Activated naive CD4-positive, alpha-beta T cell treated with anti-CD3 and anti-CD28 coated beads, Interleukin-2, amount 10 ng/mL, durations not matched to agents 7 days and 5 days (primary cell): ENCODE results near the gene PKMYT1.
"Not testable (repeated sequence)": the region's sequence is repeated elsewhere in the genome, so short reads cannot be mapped to it uniquely, and the experiment has no call there.

ENCODE experiments used
- CTCF ChIA-PET: fragments of 350-600 bp; sonication (Branson Sonifier 250); formaldehyde crosslinking; loops from one replicate; lab custom pipeline; 2021; ENCODE audit warnings: antibody characterized with exemption; lab: Charles Lee
- DNase-seq: peaks from one replicate; pipeline ENCODE4 v3.0.0-alpha.2; 2020
- H3K27ac Mint-ChIP-seq: one replicate; pipeline ENCODE4 v1.8.0; 2021; ENCODE audit warnings: mild to moderate bottlenecking, moderate library complexity, mixed read lengths
- H3K27me3 Mint-ChIP-seq: one replicate; pipeline ENCODE4 v1.8.0; 2021; ENCODE audit warnings: mild to moderate bottlenecking, mixed read lengths
- H3K36me3 Mint-ChIP-seq: one replicate; pipeline ENCODE4 v1.8.0; 2021; ENCODE audit warnings: mixed read lengths
- H3K4me1 Mint-ChIP-seq: one replicate; pipeline ENCODE4 v1.8.0; 2021; ENCODE audit warnings: mixed read lengths
- H3K4me3 Mint-ChIP-seq: one replicate; pipeline ENCODE4 v1.8.0; 2021; ENCODE audit warnings: mild to moderate bottlenecking, moderate library complexity, mixed read lengths
- H3K9me3 Mint-ChIP-seq: one replicate; pipeline ENCODE4 v1.8.0; 2021; ENCODE audit warnings: mixed read lengths

The PKMYT1 gene

GRCh38 chr16:2949705-2950352 is 30.4 kb downstream of the PKMYT1 start:
- no peaks in the 10 kb centered on the region for H3K9me3 Mint-ChIP-seq
- H3K27ac Mint-ChIP-seq = no peak overlapping the region
- peaks cover 14% of the 10 kb centered on the region for H3K27me3 Mint-ChIP-seq
- CTCF ChIA-PET = no interaction called here
- no peak for DNase-seq
- H3K4me3 Mint-ChIP-seq = no peak overlapping the region
- H3K4me1 Mint-ChIP-seq = no peaks in the 10 kb centered on the region
- peaks cover 6% of the 10 kb centered on the region for H3K36me3 Mint-ChIP-seq

- Mint-ChIP-seq H3K4me3 (no peak overlapping the region), H3K27me3 (peaks cover 8% of the 10 kb centered on the region), H3K4me1 (no peaks in the 10 kb centered on the region), H3K36me3 (peaks cover 6% of the 10 kb centered on the region), H3K9me3 (no peaks in the 10 kb centered on the region), H3K27ac (no peak overlapping the region)
- DNase-seq = no peak
- CTCF ChIA-PET = no interaction called here
Measured at GRCh38 chr16:2948807-2949704, 31.2 kb downstream of the PKMYT1 start.

- Mint-ChIP-seq H3K36me3 (peaks cover 12% of the 10 kb centered on the region), H3K4me3 (no peak overlapping the region), H3K27me3 (no peaks in the 10 kb centered on the region), H3K4me1 (no peaks in the 10 kb centered on the region), H3K9me3 (no peaks in the 10 kb centered on the region), H3K27ac (no peak overlapping the region)
- CTCF ChIA-PET = no interaction called here
- no peak for DNase-seq
Measured at GRCh38 chr16:2946649-2947048, 33.6 kb downstream of the PKMYT1 start.

GRCh38 chr16:2943716-2944115 is 36.5 kb downstream of the PKMYT1 start:
- H3K27me3 Mint-ChIP-seq, H3K4me1 Mint-ChIP-seq, H3K4me3 Mint-ChIP-seq, H3K27ac Mint-ChIP-seq, DNase-seq, H3K9me3 Mint-ChIP-seq: not testable (repeated sequence)
- peaks cover 23% of the 10 kb centered on the region for H3K36me3 Mint-ChIP-seq
- CTCF ChIA-PET = interaction anchor here (0.8 kb wide), 1 partner anchor 11 kb away, joined by 4 read pairs; no protein-coding TSS in a partner anchor

- H3K4me3 Mint-ChIP-seq = no peak overlapping the region
- H3K27me3 Mint-ChIP-seq = no peaks in the 10 kb centered on the region
- no peaks in the 10 kb centered on the region for H3K4me1 Mint-ChIP-seq
- CTCF ChIA-PET = no interaction called here
- H3K27ac Mint-ChIP-seq = no peak overlapping the region
- no peak for DNase-seq
- no peaks in the 10 kb centered on the region for H3K9me3 Mint-ChIP-seq
- peaks cover 21% of the 10 kb centered on the region for H3K36me3 Mint-ChIP-seq
Measured at GRCh38 chr16:2942045-2942444, 38.2 kb downstream of the PKMYT1 start.

GRCh38 chr16:2939968-2940367 is 40.3 kb downstream of the PKMYT1 start:
- no peaks in the 10 kb centered on the region for H3K9me3 Mint-ChIP-seq
- peaks cover 19% of the 10 kb centered on the region for H3K36me3 Mint-ChIP-seq
- H3K27me3 Mint-ChIP-seq = no peaks in the 10 kb centered on the region
- CTCF ChIA-PET = interaction anchor here (1.6 kb wide), 1 partner anchor 13 kb away, joined by 7 read pairs; no protein-coding TSS in a partner anchor
- DNase-seq = no peak
- no peak overlapping the region for H3K27ac Mint-ChIP-seq
- H3K4me3 Mint-ChIP-seq = no peak overlapping the region
- H3K4me1 Mint-ChIP-seq = peaks cover 5% of the 10 kb centered on the region

- CTCF ChIA-PET = no interaction called here
- H3K9me3 Mint-ChIP-seq = no peaks in the 10 kb centered on the region
Measured at GRCh38 chr16:2938206-2938605, 42.0 kb downstream of the PKMYT1 start.

GRCh38 chr16:2937170-2937569 is 43.1 kb downstream of the PKMYT1 start:
- Mint-ChIP-seq H3K4me3 (no peak overlapping the region), H3K27me3 (no peaks in the 10 kb centered on the region), H3K9me3 (no peaks in the 10 kb centered on the region), H3K27ac (no peak overlapping the region), H3K36me3 (peaks cover 19% of the 10 kb centered on the region), H3K4me1 (peaks cover 7% of the 10 kb centered on the region)
- no peak for DNase-seq
- CTCF ChIA-PET = no interaction called here

More at GRCh38 chr16:2938206-2938605, 42.0 kb downstream of the PKMYT1 start:
- no peak overlapping the region for H3K4me3 Mint-ChIP-seq
- no peak for DNase-seq
- H3K4me1 Mint-ChIP-seq = peaks cover 7% of the 10 kb centered on the region
- no peak overlapping the region for H3K27ac Mint-ChIP-seq
- no peaks in the 10 kb centered on the region for H3K27me3 Mint-ChIP-seq
- H3K36me3 Mint-ChIP-seq = peaks cover 20% of the 10 kb centered on the region

- CTCF ChIA-PET = no interaction called here
- Mint-ChIP-seq H3K4me1 (peaks cover 7% of the 10 kb centered on the region), H3K9me3 (no peaks in the 10 kb centered on the region), H3K36me3 (peaks cover 19% of the 10 kb centered on the region), H3K4me3 (no peak overlapping the region), H3K27ac (no peak overlapping the region), H3K27me3 (no peaks in the 10 kb centered on the region)
- no peak for DNase-seq
Measured at GRCh38 chr16:2936436-2937011, 43.7 kb downstream of the PKMYT1 start.

GRCh38 chr16:2934450-2934849 is 45.8 kb downstream of the PKMYT1 start:
- H3K27ac Mint-ChIP-seq = no peak overlapping the region
- no peaks in the 10 kb centered on the region for H3K27me3 Mint-ChIP-seq
- H3K4me1 Mint-ChIP-seq = peaks cover 7% of the 10 kb centered on the region
- H3K4me3 Mint-ChIP-seq = no peak overlapping the region
- H3K9me3 Mint-ChIP-seq = no peaks in the 10 kb centered on the region
- DNase-seq = no peak
- peaks cover 10% of the 10 kb centered on the region for H3K36me3 Mint-ChIP-seq
- CTCF ChIA-PET = interaction anchor here (1.3 kb wide), 1 partner anchor 22 kb away, joined by 3 read pairs; no protein-coding TSS in a partner anchor

GRCh38 chr16:2933701-2934100 is 46.5 kb downstream of the PKMYT1 start:
- Mint-ChIP-seq H3K4me1 (peaks cover 7% of the 10 kb centered on the region), H3K27me3 (no peaks in the 10 kb centered on the region), H3K4me3 (no peak overlapping the region), H3K9me3 (no peaks in the 10 kb centered on the region), H3K36me3 (peaks cover 9% of the 10 kb centered on the region), H3K27ac (no peak overlapping the region)
- DNase-seq = no peak
- CTCF ChIA-PET = no interaction called here

- Mint-ChIP-seq H3K27me3 (no peaks in the 10 kb centered on the region), H3K27ac (no peak overlapping the region), H3K9me3 (no peaks in the 10 kb centered on the region), H3K4me1 (peaks cover 7% of the 10 kb centered on the region), H3K4me3 (no peak overlapping the region), H3K36me3 (peaks cover 9% of the 10 kb centered on the region)
- CTCF ChIA-PET = no interaction called here
- no peak for DNase-seq
Measured at GRCh38 chr16:2933136-2933535, 47.1 kb downstream of the PKMYT1 start.

GRCh38 chr16:2931231-2931914 is 48.9 kb downstream of the PKMYT1 start:
- H3K9me3 Mint-ChIP-seq, H3K4me3 Mint-ChIP-seq, H3K27me3 Mint-ChIP-seq, H3K36me3 Mint-ChIP-seq, CTCF ChIA-PET, DNase-seq, H3K27ac Mint-ChIP-seq: not testable (repeated sequence)
- H3K4me1 Mint-ChIP-seq = peaks cover 19% of the 10 kb centered on the region

GRCh38 chr16:2930236-2930635 is 50.0 kb downstream of the PKMYT1 start:
- no peaks in the 10 kb centered on the region for H3K27me3 Mint-ChIP-seq
- peaks cover 7% of the 10 kb centered on the region for H3K36me3 Mint-ChIP-seq
- no peak for DNase-seq
- no peaks in the 10 kb centered on the region for H3K9me3 Mint-ChIP-seq
- H3K4me3 Mint-ChIP-seq = no peak overlapping the region
- CTCF ChIA-PET = no interaction called here
- H3K4me1 Mint-ChIP-seq = peaks cover 14% of the 10 kb centered on the region
- no peak overlapping the region for H3K27ac Mint-ChIP-seq
